ENCODE measurements around the gene GGTA1.
"Not testable (repeated sequence)": the region's sequence is repeated elsewhere in the genome, so short reads cannot be mapped to it uniquely, and the experiment has no call there.

GGTA1 gene

DNA sequence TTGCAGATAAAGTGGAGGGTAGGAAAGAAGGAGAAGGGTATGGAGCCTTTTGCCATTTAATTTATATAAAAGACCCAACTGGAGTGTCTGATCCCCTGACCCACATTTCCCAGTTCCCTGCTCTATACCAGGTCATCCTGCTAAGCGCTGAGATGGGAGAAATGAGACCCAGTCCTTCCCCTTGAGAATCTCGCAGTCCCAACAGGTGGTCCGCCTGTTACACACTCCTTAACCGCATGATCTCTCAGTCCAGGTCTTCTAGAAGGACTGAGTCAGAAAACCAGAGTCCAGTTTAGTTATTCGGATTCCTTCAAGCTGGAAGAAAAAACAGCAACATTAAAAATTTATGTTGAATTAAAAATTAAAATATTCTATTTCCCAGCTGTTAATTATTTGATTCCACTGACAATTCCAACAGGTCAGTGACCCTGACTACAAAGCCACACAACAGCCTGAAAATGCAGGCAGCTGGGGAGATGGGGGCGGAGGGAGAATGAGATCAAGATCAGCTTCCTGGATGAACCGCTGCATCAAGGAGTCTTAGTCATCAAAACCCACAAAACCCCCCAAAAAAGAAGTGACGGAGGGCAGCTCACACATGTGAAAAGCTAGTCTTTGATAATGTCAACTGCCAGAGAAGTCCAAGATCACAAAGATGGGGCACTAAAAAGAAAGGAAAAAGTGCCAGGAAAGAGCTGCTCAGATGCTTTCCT, 44.0 kb downstream of the GGTA1 start:
- no peak for DNase-seq (ENCODE audit: low spot score)

DNA sequence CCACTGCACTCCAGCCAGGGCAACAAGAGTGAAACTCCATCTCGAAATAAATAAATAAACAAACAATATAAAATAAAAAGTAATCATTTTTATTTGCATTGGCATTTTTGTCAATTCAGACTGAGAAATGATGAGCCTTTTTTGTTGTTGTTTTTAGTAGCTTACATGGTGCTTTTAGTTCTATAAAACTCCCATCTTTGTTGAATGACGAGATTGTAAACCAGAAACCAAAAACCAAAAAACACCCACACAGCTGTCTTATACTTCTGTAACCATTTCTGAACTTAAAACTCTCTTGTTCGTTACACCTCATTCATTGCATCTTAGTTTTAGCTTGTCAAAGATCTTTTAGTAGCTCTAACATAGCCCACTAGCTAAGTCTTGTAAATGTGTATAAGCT, 44.7 kb downstream of the GGTA1 start:
- DNase-seq (ENCODE audit: low spot score): no peak

- DNase-seq (ENCODE audit: low spot score): no peak
These were observed 46.3 kb downstream of the GGTA1 start for GRCh38 chr9:121453232-121453892.

- DNase-seq (ENCODE audit: low spot score): no peak
These were observed 47.6 kb downstream of the GGTA1 start for GRCh38 chr9:121452085-121452484.

DNA sequence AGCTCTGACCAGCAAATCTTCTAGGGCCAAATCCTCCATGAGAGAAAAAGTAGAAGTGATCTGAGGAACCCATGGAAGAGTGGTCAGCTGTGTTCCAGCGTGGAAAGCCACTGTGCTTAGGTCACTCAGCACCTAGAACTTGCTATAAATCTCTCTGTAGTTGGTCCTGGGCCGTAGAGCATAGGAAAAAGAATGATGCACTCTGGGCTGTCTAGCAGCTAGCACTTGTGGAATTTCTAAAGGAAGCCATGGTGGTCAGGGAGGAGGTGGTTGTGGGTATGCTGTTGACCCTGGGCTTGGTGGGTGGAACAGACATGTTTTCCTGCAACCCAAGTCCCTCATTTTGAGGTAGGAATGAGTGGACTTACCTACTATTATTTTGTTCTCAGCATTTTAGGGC, 48.1 kb downstream of the GGTA1 start:
- DNase-seq (ENCODE audit: low spot score): no peak

DNA sequence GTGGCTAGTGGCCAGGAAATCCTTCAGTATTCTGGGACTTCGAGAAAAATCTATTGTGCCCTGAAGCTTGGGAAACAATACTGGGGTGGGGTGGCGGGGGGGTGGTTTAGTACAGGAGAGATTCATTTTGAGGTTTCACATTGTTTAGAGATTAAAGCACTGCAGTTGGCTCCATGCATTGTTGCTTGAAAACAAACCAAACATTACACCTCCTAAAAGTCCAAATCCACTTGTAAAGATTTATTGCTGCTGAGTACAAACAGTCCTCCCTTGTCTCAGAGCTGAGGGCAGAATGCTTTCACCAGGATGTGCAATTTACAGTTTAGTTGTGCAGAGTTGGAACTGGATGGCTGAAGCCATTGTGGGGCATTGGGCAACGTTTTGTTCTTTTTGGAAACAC, 49.4 kb downstream of the GGTA1 start:
- DNase-seq (ENCODE audit: low spot score): no peak

DNA sequence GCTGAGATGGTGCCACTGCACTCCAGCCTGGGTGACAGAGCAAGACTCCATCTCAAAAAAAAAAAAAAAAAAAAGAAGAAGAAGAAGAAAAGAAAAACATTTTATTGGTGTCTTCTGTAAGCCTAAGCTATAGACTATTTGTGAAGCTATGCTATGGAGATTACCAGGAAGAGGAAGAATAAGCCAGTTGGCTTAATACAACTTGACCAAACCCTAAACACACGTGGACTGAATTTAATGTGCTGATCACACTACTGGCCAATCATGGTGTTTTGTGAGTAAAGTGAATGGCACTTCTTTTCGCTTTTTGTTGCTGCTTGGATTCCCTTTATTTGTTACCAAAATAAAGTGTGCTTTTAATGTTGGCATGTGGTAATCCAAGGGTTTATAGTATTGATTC, 49.9 kb downstream of the GGTA1 start:
- no peak for DNase-seq (ENCODE audit: low spot score)

- DNase-seq (ENCODE audit: low spot score): no peak
These were observed 52.3 kb downstream of the GGTA1 start for GRCh38 chr9:121447321-121447834.

- no peak for DNase-seq (ENCODE audit: low spot score)
These were observed 53.7 kb downstream of the GGTA1 start for GRCh38 chr9:121445986-121446385.

DNA sequence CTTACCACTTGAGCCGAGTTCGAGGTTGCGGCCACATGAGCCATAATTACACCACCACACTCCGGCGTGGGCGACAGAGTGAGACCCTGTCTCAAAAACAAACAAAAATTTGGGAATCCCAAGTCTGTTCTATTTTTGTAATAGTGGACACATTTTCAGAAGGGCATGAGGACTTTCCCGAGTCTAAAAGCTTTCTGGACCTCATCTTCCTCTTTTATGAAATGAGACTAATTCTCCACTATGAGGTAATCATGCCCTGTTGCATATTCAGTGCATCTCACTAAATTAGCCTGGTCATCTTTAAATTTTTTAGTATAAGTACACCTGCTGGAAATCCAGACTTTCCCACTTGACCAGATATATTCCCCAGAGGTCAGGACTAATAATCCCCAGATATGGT, 55.7 kb downstream of the GGTA1 start:
- no peak for DNase-seq (ENCODE audit: low spot score)

GRCh38 chr9:121441165-121441564, 58.5 kb downstream of the GGTA1 start:
- no peak for DNase-seq (ENCODE audit: low spot score)

GRCh38 chr9:121439711-121440664, 59.7 kb downstream of the GGTA1 start:
- peak; percentile 49 for DNase-seq (ENCODE audit: low spot score)

DNA sequence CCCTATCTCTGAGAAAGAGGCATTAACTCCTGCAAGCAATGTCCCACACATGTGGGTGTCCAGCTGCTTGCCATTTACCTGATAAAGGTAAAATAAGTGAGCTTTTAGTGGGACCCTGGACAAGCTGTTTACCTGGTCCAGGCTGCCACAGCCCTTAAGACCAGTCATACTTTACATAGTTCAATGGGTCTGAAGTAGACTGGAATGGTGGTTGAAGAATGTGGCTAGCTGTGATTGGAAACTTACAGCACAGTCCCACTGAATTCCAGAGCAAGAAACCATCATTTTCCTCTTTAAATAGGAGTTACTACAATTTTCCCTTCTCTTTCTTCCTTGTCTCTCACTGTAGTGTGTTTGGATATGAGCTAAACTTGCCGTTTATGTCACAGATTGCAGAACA, 60.6 kb downstream of the GGTA1 start:
- no peak for DNase-seq (ENCODE audit: low spot score)

GRCh38 chr9:121437891-121438290, 61.8 kb downstream of the GGTA1 start:
- no peak for DNase-seq (ENCODE audit: low spot score)

DNA sequence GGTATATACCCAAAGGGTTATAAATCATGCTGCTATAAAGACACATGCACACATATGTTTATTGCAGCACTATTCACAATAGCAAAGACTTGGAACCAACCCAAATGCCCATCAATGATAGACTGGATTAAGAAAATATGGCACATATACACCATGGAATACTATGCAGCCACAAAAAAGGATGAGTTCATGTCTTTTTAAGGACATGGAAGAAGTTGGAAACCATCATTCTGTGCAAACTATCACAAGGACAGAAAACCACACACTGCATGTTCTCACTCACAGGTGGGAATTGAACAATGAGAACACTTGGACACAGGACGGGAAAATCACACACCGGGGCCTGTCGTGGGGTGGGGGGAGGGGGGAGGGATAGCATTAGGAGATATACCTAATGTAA, 62.6 kb downstream of the GGTA1 start:
- not testable (repeated sequence) for DNase-seq (ENCODE audit: low spot score)

DNA sequence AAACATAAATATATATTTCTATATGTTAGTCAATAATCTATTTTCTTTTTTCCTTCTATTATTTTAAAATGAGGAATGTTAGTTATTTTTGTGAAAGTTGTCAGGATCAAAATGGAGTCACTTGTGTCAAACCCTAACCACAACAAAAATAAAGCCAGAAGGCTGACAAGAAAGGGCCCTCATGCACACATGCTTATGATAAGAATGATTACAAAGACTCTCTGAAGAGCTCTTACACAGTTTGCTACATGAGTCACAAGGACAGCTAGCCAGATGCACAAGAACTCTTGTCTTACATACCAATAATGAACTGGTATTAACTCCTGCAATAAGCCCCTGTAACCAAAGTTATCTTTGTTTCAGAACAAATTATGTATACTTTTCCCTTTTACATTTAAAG, 64.7 kb downstream of the GGTA1 start:
- DNase-seq (ENCODE audit: low spot score): no peak

DNA sequence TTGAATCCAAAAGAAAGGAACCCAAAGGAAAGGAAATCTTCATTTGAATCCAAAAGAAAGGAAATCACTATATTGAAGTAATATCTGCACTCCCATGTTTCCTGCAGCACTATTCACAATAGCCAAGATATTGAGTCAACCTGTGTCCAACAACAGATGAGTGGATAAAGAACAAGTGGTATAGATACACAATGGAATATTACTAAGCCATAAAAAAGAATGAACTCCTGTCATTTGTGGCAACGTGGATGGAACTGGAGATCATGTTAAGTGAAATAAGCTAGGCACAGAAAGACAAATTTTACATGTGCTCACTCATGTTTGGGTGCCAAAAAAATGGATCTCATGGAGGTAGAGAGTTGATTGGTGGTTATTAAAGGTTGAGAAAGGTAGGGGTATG, 71.7 kb downstream of the GGTA1 start:
- DNase-seq (ENCODE audit: low spot score): no peak

GRCh38 chr9:121424024-121424432, 75.6 kb downstream of the GGTA1 start:
- no peak for DNase-seq (ENCODE audit: low spot score)

DNA sequence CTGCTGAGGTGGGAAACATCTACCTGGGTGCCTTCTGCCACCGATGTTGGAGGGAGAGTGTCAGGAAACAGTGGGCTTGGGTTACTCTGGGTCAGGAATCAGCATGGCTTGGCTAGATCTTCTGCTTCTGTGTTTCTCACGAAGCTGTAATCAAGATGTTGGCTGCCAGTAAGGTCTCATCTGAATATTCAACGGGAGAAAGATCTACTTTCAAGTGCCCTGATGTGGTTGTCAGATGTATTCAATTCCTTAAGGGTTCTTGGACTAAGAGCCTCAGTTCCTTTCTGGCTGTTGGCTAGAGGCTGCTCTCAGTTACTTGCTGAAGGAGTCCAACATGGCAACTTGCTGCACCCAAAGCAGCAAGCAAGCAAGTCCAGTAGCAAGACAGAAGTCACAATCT, 87.7 kb downstream of the GGTA1 start:
- no peak for DNase-seq (ENCODE audit: low spot score)

DNA sequence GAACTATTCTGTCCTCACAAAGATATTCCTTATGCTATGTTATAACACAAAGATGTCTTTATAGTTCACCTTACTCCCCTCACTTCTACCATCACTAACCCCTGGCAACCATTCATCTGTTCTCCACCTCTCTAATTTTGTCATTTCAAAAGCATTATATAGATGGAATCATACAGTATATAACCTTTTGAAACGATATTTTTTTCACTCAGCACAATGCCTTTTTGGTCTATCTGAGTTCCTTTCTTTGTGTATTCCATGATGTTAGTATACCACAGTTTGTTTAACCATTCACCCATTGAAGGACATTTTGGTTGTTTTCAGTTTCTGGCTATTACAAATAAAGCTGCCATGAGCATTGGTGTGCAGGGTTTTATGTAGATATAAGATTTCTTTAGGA, 93.7 kb downstream of the GGTA1 start:
- DNase-seq (ENCODE audit: low spot score): no peak
